Measurements from ENCODE around the gene SMC6. TPM values are rescaled to one million over a fixed set of nuclear protein-coding genes. Genes with fewer than 3 reads are reported as not detected.

SMC6 gene
- total RNA-seq, 6 experiments from 2014 or later, result 13.4 to 17.6 (median 16.6) TPM

DNA sequence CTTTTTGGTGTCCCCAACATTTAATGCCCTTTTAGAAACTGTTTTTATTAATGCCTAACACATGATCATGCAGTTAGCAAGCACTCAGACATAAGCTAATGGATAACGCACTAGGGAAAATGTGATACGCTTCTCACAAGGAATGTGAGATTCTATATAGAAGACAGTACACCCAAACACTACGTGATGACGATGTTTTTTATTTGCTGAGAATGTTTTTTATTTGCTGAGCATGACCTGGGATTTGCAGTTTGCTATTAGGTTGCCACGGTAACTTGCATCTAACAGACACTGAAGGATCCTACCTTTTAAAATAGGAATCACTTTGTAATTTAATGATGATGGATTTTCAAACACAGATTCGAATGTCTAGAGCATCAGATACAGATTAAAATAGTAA lies 4.9 kb downstream of the SMC6 start:
- H3K9me3 Mint-ChIP-seq, result no peaks in the 10 kb centered on the region
- no peaks in the 10 kb centered on the region for H3K27me3 Mint-ChIP-seq (ENCODE audit: insufficient read depth)
- peaks cover 41% of the 10 kb centered on the region for H3K4me1 Mint-ChIP-seq (ENCODE audit: low read depth)
- no peak for DNase-seq
- no peak overlapping the region for H3K4me3 Mint-ChIP-seq
- TF ChIP-seq, protein P1, sequence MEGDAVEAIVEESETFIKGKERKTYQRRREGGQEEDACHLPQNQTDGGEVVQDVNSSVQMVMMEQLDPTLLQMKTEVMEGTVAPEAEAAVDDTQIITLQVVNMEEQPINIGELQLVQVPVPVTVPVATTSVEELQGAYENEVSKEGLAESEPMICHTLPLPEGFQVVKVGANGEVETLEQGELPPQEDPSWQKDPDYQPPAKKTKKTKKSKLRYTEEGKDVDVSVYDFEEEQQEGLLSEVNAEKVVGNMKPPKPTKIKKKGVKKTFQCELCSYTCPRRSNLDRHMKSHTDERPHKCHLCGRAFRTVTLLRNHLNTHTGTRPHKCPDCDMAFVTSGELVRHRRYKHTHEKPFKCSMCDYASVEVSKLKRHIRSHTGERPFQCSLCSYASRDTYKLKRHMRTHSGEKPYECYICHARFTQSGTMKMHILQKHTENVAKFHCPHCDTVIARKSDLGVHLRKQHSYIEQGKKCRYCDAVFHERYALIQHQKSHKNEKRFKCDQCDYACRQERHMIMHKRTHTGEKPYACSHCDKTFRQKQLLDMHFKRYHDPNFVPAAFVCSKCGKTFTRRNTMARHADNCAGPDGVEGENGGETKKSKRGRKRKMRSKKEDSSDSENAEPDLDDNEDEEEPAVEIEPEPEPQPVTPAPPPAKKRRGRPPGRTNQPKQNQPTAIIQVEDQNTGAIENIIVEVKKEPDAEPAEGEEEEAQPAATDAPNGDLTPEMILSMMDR (IDR thresholded peaks at IDR 0.05), result no peak
- H3K27ac Mint-ChIP-seq, result peak overlapping the region; percentile 70
- H3K36me3 Mint-ChIP-seq (ENCODE audit: low read depth), result peaks cover 18% of the 10 kb centered on the region

DNA sequence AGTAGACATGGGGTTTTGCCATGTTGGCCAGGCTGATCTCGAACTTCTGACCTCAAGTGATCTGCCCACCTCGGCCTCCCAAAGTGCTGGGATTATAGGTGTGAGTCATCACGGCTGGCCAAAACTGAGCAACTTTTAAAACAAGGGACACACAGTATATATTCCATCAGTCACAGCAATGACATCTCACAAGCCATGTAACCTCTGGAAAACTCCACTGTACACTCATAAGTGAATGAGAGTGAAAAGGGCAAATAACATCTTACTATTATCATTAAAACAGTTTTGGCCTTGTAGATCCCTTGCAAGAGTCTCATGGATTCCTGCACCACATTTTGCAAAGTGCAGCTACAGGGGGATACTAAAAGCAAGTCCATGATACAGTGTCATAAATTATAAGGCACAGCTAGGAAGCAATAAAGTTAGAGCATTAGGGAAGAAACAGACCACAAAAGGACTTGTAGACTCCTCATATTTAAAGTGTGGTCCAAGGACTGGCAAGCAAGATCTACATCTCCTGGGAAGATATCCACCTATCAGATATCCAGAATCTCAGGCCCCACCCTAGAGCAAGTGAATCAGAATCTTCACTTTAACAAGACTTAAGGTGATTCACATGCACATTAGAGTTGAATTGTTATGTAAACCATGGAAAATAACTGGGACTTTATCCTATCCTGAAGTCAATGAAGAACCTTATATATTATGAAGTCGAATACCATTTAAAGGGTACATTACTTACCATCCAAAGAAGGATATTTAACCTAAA lies 5.7 kb downstream of the SMC6 start:
- Mint-ChIP-seq H3K27ac (peak overlapping the region; percentile 76), H3K4me1 (ENCODE audit: low read depth) (peaks cover 41% of the 10 kb centered on the region), H3K27me3 (ENCODE audit: insufficient read depth) (no peaks in the 10 kb centered on the region), H3K9me3 (no peaks in the 10 kb centered on the region), H3K4me3 (no peak overlapping the region), H3K36me3 (ENCODE audit: low read depth) (peaks cover 22% of the 10 kb centered on the region)
- DNase-seq, result peak; percentile 70
- TF ChIP-seq, protein P1 (IDR thresholded peaks at IDR 0.05), result no peak

DNA sequence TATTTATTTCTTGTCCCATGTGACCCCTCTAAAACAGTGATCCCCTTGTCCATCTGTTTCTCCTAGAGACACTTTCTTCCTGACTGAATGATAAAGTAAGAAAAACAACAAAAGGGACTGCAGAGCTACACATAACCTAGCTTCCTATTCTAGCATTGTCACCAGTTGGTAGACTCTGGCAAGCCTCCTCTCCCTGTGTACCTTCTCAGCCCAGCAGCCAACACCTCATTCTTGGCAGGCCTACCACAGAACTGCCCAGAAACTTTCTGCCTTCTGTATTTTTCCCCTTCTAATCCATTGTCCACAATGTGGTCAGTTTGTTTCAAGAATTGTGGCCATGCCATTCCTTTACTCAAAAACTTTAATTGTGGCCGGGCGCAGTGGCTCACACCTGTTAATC lies 13.4 kb downstream of the SMC6 start:
- Mint-ChIP-seq H3K9me3 (no peaks in the 10 kb centered on the region), H3K36me3 (ENCODE audit: low read depth) (peaks cover 40% of the 10 kb centered on the region), H3K4me1 (ENCODE audit: low read depth) (peaks cover 33% of the 10 kb centered on the region), H3K4me3 (no peak overlapping the region), H3K27me3 (ENCODE audit: insufficient read depth) (no peaks in the 10 kb centered on the region), H3K27ac (peak overlapping the region; percentile 20; the same call in 1 of the 2 replicates)
- TF ChIP-seq, protein P1 (IDR thresholded peaks at IDR 0.05), result no peak
- DNase-seq, result no peak

DNA sequence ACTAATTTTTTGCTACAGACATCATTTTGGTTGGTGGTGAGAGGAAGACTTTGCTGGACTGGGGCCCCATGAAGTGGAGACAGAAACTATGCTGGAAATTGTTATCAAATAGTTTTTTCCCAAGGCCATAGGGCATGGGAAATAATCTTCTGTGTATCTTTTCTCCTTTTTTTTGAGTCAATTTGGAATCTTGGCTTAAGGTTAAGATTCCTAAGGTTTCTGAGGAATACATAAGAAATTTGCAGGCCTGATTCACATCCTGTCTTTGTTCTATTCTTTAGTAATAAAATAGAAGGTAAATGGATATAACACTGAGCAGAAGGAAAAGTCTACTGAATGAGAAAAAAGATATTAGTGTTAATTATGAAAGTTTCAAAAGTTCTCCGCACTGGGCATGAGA lies 16.6 kb downstream of the SMC6 start:
- no peaks in the 10 kb centered on the region for H3K27me3 Mint-ChIP-seq (ENCODE audit: insufficient read depth)

DNA sequence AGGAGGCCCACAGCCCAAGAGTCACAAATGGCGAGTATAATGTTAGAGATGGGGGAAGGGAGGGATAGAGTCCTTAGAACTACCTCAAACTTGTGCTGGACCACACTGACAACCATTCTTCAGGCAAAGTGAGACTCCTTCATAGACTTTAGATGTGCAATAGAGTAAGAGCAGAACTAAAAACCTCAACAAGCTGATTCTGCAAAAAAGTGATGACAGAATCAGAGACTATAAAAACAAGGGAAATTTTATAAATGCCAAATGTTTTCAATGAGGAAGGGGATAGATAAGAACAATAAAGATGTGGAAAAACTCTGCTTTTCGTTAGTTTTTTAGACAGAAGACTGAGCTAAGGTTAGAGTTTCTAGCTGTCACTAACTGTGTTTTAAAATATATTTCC lies 17.7 kb downstream of the SMC6 start:
- Mint-ChIP-seq H3K27me3 (ENCODE audit: insufficient read depth) (no peaks in the 10 kb centered on the region), H3K4me3 (no peak overlapping the region), H3K9me3 (no peaks in the 10 kb centered on the region), H3K27ac (peak overlapping the region; percentile 68), H3K4me1 (ENCODE audit: low read depth) (peaks cover 38% of the 10 kb centered on the region), H3K36me3 (ENCODE audit: low read depth) (peaks cover 32% of the 10 kb centered on the region)
- no peak for DNase-seq
- TF ChIP-seq, protein P1 (IDR thresholded peaks at IDR 0.05), result no peak

More for the DNA sequence above, 16.6 kb downstream of the SMC6 start:
- Mint-ChIP-seq H3K4me1 (ENCODE audit: low read depth) (peaks cover 38% of the 10 kb centered on the region), H3K27ac (peak overlapping the region; percentile 91), H3K9me3 (no peaks in the 10 kb centered on the region), H3K36me3 (ENCODE audit: low read depth) (peaks cover 25% of the 10 kb centered on the region), H3K4me3 (peak overlapping the region; percentile 5)
- peak; percentile 55 for DNase-seq
- TF ChIP-seq, protein P1 (IDR thresholded peaks at IDR 0.05), result no peak
